HEK293T (cell line): ENCODE data around the gene MAP3K20.

Experiments used
- ARNT ChIP-seq: fragments of 450-650 bp; IDR thresholded peaks from 2 replicates; pipeline ENCODE4 v1.6.1; 2017; ENCODE audit warnings: mild to moderate bottlenecking
- BHLHE40 ChIP-seq: fragments of 450-650 bp; IDR thresholded peaks from 2 replicates; pipeline ENCODE4 v1.6.1; 2016; ENCODE audit warnings: mild to moderate bottlenecking, moderate library complexity, borderline replicate concordance
- ELF4 ChIP-seq: fragments of 450-650 bp; IDR thresholded peaks from 2 replicates; pipeline ENCODE4 v1.6.1; 2017; ENCODE audit warnings: antibody characterized with exemption
- FOXA1 ChIP-seq: fragments of 450-650 bp; IDR thresholded peaks from 2 replicates; pipeline ENCODE4 v1.6.1; 2016; ENCODE audit warnings: mild to moderate bottlenecking
- FOXK2 ChIP-seq: fragments of 450-650 bp; IDR thresholded peaks from 2 replicates; pipeline ENCODE4 v1.6.1; 2016; ENCODE audit warnings: mild to moderate bottlenecking
- FOXM1 ChIP-seq: fragments of 450-650 bp; IDR thresholded peaks from 2 replicates; pipeline ENCODE4 v1.6.1; 2017; ENCODE audit warnings: mild to moderate bottlenecking, borderline replicate concordance
- L3MBTL2 ChIP-seq: fragments of 450-650 bp; conservative IDR thresholded peaks from 2 replicates; pipeline ENCODE4 v1.6.1; 2016; ENCODE audit warnings: mild to moderate bottlenecking
- PKNOX1 ChIP-seq: fragments of 450-650 bp; IDR thresholded peaks from 2 replicates; pipeline ENCODE4 v1.6.1; 2016
- SP1 ChIP-seq: fragments of 450-650 bp; IDR thresholded peaks from 2 replicates; pipeline ENCODE4 v1.6.1; 2017
- SUZ12 ChIP-seq: fragments of 450-650 bp; IDR thresholded peaks from 2 replicates; pipeline ENCODE4 v1.6.1; 2016; ENCODE audit warnings: mild to moderate bottlenecking
- TARDBP ChIP-seq: fragments of 450-650 bp; IDR thresholded peaks from 2 replicates; pipeline ENCODE4 v1.6.1; 2016
- ZNF384 ChIP-seq: fragments of 450-650 bp; IDR thresholded peaks from 2 replicates; pipeline ENCODE4 v1.6.1; 2016

GRCh38 chr2:173248381-173248780, 172.7 kb downstream of the MAP3K20 start:
- no peak for TF ChIP-seq FOXK2
- TF ChIP-seq SP1: no peak
- TF ChIP-seq BHLHE40: no peak
- TF ChIP-seq TARDBP: no peak
- TF ChIP-seq FOXM1: no peak
- TF ChIP-seq SUZ12: no peak
- TF ChIP-seq ELF4: no peak
- no peak for TF ChIP-seq ZNF384
- TF ChIP-seq FOXA1: no peak
- no peak for TF ChIP-seq L3MBTL2
- TF ChIP-seq PKNOX1: no peak
- TF ChIP-seq ARNT: no peak
